Common myeloid progenitor, CD34-positive (primary cell): ENCODE data around the gene C11orf68.
A peak's percentile ranks its signal among the peaks of the same experiment; 100 is the strongest.
"Not testable (repeated sequence)": the region's sequence is repeated elsewhere in the genome, so short reads cannot be mapped to it uniquely, and the experiment has no call there.

ENCODE experiments used
- CTCF ChIA-PET: fragments of 350-600 bp; sonication (Branson Sonifier 250); formaldehyde crosslinking; loops from one replicate; lab custom pipeline; 2021; ENCODE audit warnings: antibody characterized with exemption; lab: Charles Lee
- POLR2A ChIA-PET: fragments of 350-600 bp; sonication (Branson Sonifier 250); formaldehyde crosslinking; loops from one replicate; lab custom pipeline; 2021; ENCODE audit warnings: antibody characterized with exemption; lab: Charles Lee
- DNase-seq, 3 donors: peaks; one replicate each; pipeline versions ENCODE4 v3.0.0 to v3.0.0-alpha.2; 2013
- H3K27ac ChIP-seq, 2 experiments: 1 replicate in 1 of 2; 2 replicates in 1 of 2; pipeline ENCODE4 v1.7.0; 2013; ENCODE audit warnings: inconsistent platforms in 2 of 2, low read length in 2 of 2, mild to moderate bottlenecking in 2 of 2, low read depth in 1 of 2, moderate library complexity in 1 of 2; ENCODE audit not compliant: severe bottlenecking in 2 of 2, insufficient read depth in 1 of 2, poor library complexity in 1 of 2
- H3K27me3 ChIP-seq, 5 experiments: replicated peaks in 2 of 5; 1 replicate in 3 of 5; 2 replicates in 2 of 5; pipeline versions ENCODE4 v1.6.1 to v1.7.0; 2013; ENCODE audit warnings: low read length in 4 of 5, mild to moderate bottlenecking in 2 of 5, moderate library complexity in 2 of 5, inconsistent platforms in 1 of 5; ENCODE audit not compliant: insufficient read depth in 5 of 5, control insufficient read depth in 4 of 5
- H3K36me3 ChIP-seq, 4 experiments: 1 replicate in 2 of 4; 2 replicates in 2 of 4; pipeline versions ENCODE4 v1.6.1 to v1.7.0; 2013; ENCODE audit warnings: low read length in 3 of 4, control low read depth in 1 of 4, mild to moderate bottlenecking in 1 of 4; ENCODE audit not compliant: control insufficient read depth in 4 of 4, insufficient read depth in 4 of 4
- H3K4me1 ChIP-seq, 4 experiments: 1 replicate in 3 of 4; 2 replicates in 1 of 4; pipeline versions ENCODE4 v1.6.1 to v1.7.1; 2013; ENCODE audit warnings: low read length in 3 of 4, mild to moderate bottlenecking in 3 of 4, control low read depth in 1 of 4, inconsistent platforms in 1 of 4, moderate library complexity in 1 of 4; ENCODE audit not compliant: control insufficient read depth in 4 of 4, insufficient read depth in 4 of 4; ENCODE audit errors: control extremely low read depth in 1 of 4
- H3K4me3 ChIP-seq, 7 experiments: 1 replicate in 4 of 7; 2 replicates in 3 of 7; pipeline versions ENCODE4 v1.5.1 to v1.7.0; 2013; ENCODE audit warnings: mild to moderate bottlenecking in 7 of 7, low read length in 6 of 7, moderate library complexity in 6 of 7, inconsistent platforms in 2 of 7, low read depth in 2 of 7, control low read depth in 1 of 7; ENCODE audit not compliant: insufficient read depth in 4 of 7, control insufficient read depth in 1 of 7; ENCODE audit errors: extremely low read depth in 1 of 7
- H3K9me3 ChIP-seq, 5 experiments: 1 replicate in 4 of 5; 2 replicates in 1 of 5; pipeline versions ENCODE4 v1.6.1 to v1.7.1; 2013; ENCODE audit warnings: low read length in 4 of 5, mild to moderate bottlenecking in 2 of 5, inconsistent platforms in 1 of 5, low read depth in 1 of 5, moderate library complexity in 1 of 5; ENCODE audit not compliant: control insufficient read depth in 4 of 5, insufficient read depth in 2 of 5; ENCODE audit errors: control extremely low read depth in 1 of 5
- WGBS: methylation state at CpG from one replicate; pipeline ENCODE4 v1.1.5; 2013; ENCODE audit not compliant: insufficient coverage; 5-methylcytosine and 5-hydroxymethylcytosine counted together

The C11orf68 gene

DNA sequence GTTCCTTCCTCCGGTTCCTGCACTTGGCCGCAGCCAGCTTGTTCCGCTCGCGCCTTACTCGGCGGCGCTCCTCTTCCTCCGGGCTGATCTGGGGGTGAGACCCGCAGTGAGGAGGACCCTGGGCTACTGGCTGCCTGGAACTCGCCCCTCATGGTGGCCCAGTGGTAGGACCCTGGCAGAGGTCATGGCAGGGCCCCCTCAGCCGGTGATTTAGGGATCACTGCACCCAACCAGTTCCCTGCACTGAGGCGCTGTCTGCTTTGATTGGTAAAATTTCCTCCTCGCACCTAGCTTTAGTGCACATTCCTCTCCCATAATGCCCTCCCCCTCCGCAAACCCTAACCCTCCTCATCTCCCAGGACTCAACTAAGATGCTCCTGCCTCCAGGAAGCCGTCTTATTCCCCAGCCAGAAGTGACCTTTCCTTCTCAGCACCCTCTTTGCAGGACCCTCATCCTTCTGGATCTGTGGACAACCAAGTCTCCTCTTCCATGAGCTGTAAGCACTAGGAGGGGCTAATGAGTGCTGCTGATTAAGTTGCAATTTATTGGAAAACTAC lies 24.7 kb downstream of the C11orf68 start:
- CTCF ChIA-PET: interaction anchor here (0.6 to 2.3 kb wide), 8 partner anchors 9 to 68 kb away, joined by 3 to 7 read pairs (median 4); no protein-coding TSS in a partner anchor
- peak in 2 of 3 donors; percentile 64 to 78 for DNase-seq
- H3K36me3 ChIP-seq: peaks cover 0 to 13% (median 5%) of the 10 kb centered on the region in 4 experiments
- WGBS: 12% methylated on average over 16 of the region's 16 CpGs
- H3K9me3 ChIP-seq: no peaks in the 10 kb centered on the region
- no peaks in the 10 kb centered on the region for H3K27me3 ChIP-seq
- POLR2A ChIA-PET: interaction anchor here (0.5 to 2.2 kb wide), 7 partner anchors 9 to 784 kb away, joined by 3 to 8 read pairs (median 5); partner anchors contain the start of genes C11orf68, CFL1, CTSW and DRAP1
- peak overlapping the region in 6 of 7 experiments; percentile 29 to 70 (median 53) for H3K4me3 ChIP-seq
- H3K27ac ChIP-seq: peak overlapping the region; percentile 40 to 77
- peaks cover 11 to 67% (median 63%) of the 10 kb centered on the region in 4 experiments for H3K4me1 ChIP-seq

DNA sequence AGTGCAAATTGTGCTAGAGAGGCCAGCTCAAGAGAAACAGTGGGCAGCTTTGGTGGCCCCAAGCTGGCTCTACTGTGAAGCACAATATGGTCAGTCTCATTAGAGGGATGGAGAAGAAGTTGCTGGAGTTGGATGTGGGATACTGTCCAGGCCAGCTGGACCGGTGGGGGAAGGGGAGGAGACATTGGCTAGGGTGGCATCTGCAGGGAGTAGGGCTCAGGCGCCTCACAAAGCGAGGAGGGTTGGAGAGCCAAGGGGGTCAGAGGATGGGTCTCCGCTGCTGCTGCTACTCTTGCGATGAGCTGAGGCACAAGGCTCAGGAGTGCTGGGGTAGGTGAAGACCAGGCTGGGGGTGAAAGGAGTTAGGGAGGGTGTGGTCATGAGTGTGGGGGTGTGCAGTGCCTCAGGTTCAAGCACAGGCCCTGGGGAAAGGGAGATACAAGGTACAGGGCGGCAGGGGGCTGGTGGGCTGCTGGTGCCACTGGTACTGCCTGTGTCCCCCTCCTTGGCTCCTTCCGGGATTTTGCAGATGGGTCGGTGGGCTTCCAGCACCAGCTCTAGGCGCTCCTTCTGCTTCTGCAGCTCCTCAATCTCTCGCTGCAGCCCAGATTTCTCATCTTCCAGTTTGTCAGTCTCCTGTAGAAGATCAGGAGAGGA lies 26.1 kb downstream of the C11orf68 start:
- peaks cover 0 to 13% (median 5%) of the 10 kb centered on the region in 4 experiments for H3K36me3 ChIP-seq
- ChIA-PET CTCF (interaction anchor here (1.0 to 4.3 kb wide), 6 partner anchors 9 to 91 kb away, joined by 3 to 40 read pairs (median 3); partner anchors contain the start of gene FOSL1), POLR2A (interaction anchor here (0.6 to 3.6 kb wide), 9 partner anchors 8 to 39 kb away, joined by 3 to 33 read pairs (median 5); partner anchors contain the start of genes C11orf68, CFL1, DRAP1 and FOSL1)
- peaks cover 11 to 69% (median 62%) of the 10 kb centered on the region in 4 experiments for H3K4me1 ChIP-seq
- WGBS: 84% methylated on average over 7 of the region's 10 CpGs
- H3K9me3 ChIP-seq: no peaks in the 10 kb centered on the region
- H3K27ac ChIP-seq: peak overlapping the region in 1 of 2 experiments; percentile 68
- H3K27me3 ChIP-seq: no peaks in the 10 kb centered on the region
- DNase-seq: no peak
- H3K4me3 ChIP-seq: peak overlapping the region in 3 of 7 experiments; percentile 23 to 76 (median 45)

DNA sequence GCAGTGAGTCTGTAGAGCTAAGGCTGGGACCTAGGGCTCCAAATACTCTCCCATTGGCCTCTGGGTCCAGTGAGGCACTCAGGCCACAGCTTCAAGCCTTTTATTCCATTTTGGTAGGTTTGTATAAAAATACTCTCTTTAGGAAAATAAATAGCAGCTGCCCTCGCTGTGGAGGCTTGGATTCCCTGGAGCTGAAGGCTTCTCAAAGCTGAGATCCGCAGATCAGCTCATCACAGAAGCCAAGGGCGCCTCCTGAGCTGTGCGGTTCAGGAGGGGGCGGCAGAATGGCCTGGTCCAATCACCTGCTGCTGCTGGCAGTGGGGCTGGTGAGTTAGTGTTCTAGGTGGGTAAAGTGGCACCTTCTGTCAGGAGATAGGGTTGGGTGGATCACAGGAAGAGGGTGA lies 26.7 kb downstream of the C11orf68 start:
- peak overlapping the region in 6 of 7 experiments; percentile 62 to 97 (median 78) for H3K4me3 ChIP-seq
- DNase-seq, H3K9me3 ChIP-seq, H3K27me3 ChIP-seq: not testable (repeated sequence)
- peak overlapping the region in 1 of 2 experiments; percentile 68 for H3K27ac ChIP-seq
- ChIA-PET CTCF (interaction anchor here (0.9 to 4.3 kb wide), 6 partner anchors 10 to 92 kb away, joined by 3 to 40 read pairs (median 5); partner anchors contain the start of gene FOSL1), POLR2A (interaction anchor here (0.9 to 3.6 kb wide), 8 partner anchors 9 to 278 kb away, joined by 3 to 33 read pairs (median 4); partner anchors contain the start of gene FOSL1)
- WGBS: 91% methylated on average over 3 of the region's 5 CpGs
- peaks cover 11 to 75% (median 68%) of the 10 kb centered on the region in 4 experiments for H3K4me1 ChIP-seq
- H3K36me3 ChIP-seq: peaks cover 0 to 16% (median 6%) of the 10 kb centered on the region in 4 experiments

DNA sequence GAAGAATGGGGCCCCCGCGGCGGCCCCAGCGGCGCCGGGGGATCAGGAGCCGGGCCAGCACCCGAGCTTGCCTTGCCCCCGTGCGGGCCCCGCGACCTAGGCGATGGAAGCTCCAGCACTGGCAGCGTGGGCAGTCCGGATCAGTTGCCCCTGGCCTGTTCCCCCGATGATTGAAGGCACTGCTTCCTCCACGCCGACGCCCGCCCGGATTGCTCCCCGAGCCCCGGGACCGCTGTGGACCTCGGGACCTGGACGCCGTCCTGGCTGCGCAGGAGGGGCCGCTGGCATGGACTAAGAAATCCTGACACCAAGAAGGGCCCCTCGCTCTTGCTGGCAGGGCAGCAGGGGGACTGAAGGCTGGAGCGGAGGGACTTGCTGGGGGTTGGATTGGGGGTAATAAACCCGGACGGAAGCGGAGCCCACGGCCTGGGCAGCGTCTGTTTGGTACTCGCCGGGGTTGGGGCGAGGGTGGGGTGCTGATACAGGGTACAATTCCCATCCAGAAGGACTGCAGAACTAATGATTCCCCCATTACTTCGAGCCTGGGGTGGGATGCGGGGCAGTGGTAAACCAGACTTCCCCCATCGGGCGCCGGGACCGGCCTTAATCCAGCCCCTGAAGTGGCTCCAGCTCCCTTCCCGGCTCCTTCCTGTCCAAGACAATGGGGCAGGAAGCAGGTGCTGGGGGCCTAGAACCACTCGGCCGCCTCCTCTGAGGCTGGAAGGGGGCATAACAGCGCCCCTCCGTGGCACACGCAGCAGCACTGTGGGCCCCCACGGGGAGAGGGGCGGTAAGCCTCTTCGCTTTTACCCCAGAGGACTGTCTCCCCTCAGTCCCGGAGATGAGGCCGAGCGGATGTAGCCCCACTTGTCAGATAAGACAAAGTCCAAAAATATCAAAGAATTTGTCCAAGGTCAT lies 27.4 kb downstream of the C11orf68 start:
- CTCF ChIA-PET: interaction anchor here (0.6 to 11.9 kb wide), 23 partner anchors 11 to 244 kb away, joined by 3 to 168 read pairs (median 7); partner anchors contain the start of genes AP5B1, C11orf68, CFL1 and CTSW
- Histone ChIP-seq H3K9me3 (no peaks in the 10 kb centered on the region), H3K27me3 (no peaks in the 10 kb centered on the region), H3K27ac (peak overlapping the region; percentile 46 to 68), H3K4me3 (peak overlapping the region; percentile 59 to 97 (median 76)), H3K36me3 (peaks cover 0 to 16% (median 12%) of the 10 kb centered on the region in 4 experiments), H3K4me1 (peaks cover 11 to 78% (median 70%) of the 10 kb centered on the region in 4 experiments)
- under 1% methylated on average over 49 of the region's 57 CpGs for WGBS
- POLR2A ChIA-PET: interaction anchor here (0.6 to 5.4 kb wide), 16 partner anchors 9 to 277 kb away, joined by 3 to 33 read pairs (median 4); partner anchors contain the start of genes BANF1, CFL1, CST6 and CTSW
- peak in 2 of 3 donors; percentile 47 to 56 for DNase-seq

DNA sequence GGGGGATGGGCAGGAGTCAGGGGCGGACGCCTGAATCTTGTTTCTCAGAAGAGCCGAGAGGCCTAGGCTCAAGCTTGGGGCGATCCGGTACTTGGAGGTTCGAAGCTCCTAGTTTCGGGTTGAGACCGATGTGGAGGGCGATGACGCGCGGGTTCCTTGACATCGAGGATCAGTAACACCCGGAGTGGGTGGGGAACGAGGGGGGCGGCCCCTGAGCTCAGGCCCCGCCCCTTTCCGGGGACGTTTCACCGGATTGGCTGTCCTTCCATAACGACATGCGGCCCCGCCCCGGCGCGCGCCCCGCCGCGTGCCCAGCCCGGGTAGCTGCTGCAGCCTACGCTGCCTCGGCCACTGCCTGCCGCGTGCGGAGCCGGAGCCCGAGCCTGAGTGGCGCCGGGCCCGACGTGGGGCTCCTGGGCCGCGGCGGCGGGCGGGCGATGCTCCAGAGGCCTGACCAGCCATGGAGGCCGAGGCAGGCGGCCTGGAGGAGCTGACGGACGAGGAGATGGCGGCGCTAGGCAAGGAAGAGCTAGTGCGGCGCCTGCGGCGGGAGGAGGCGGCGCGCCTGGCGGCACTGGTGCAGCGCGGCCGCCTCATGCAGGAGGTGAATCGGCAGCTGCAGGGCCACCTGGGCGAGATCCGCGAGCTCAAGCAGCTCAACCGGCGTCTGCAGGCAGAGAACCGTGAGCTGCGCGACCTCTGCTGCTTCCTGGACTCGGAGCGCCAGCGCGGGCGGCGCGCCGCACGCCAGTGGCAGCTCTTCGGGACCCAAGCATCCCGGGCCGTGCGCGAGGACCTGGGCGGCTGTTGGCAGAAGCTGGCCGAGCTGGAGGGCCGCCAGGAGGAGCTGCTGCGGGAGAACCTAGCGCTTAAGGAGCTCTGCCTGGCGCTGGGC lies 28.3 kb downstream of the C11orf68 start, which contains the start of gene CCDC85B:
Gene CCDC85B, plus strand, starts transcription at position 350 of the 895 bp plus-strand sequence. Its CDS starts 111 bp downstream, at position 461.
- no peaks in the 10 kb centered on the region for H3K27me3 ChIP-seq
- H3K36me3 ChIP-seq: peaks cover 3 to 26% (median 17%) of the 10 kb centered on the region in 4 experiments
- CTCF ChIA-PET: interaction anchor here (0.6 to 11.9 kb wide), 28 partner anchors 8 to 248 kb away, joined by 3 to 168 read pairs (median 7); partner anchors contain the start of genes AP5B1, C11orf68, CFL1 and CTSW
- 0% methylated on average over 85 of the region's 94 CpGs for WGBS
- POLR2A ChIA-PET: interaction anchor here (0.5 to 5.4 kb wide), 15 partner anchors 10 to 179 kb away, joined by 3 to 33 read pairs (median 3); partner anchors contain the start of genes BANF1, CFL1, CST6 and CTSW
- peaks cover 11 to 78% (median 70%) of the 10 kb centered on the region in 4 experiments for H3K4me1 ChIP-seq
- H3K9me3 ChIP-seq: no peaks in the 10 kb centered on the region
- H3K4me3 ChIP-seq: peak within 1 kb of the TSS; percentile 59 to 97 (median 87)
- peak within 1 kb of the TSS; percentile 46 to 87 for H3K27ac ChIP-seq
- peak; percentile 93 to 97 (median 97) for DNase-seq
